ENCODE data around the gene QKI.

The QKI gene

GRCh38 chr6:163398115-163398514 is 16.4 kb upstream of the QKI start:
- Mint-ChIP-seq H3K4me1 (ENCODE audit: low read depth) (peaks cover 80% of the 10 kb centered on the region), H3K27me3 (no peaks in the 10 kb centered on the region), H3K4me3 (no peak overlapping the region), H3K36me3 (ENCODE audit: low read depth) (peaks cover 42% of the 10 kb centered on the region), H3K27ac (peak overlapping the region; percentile 80), H3K9me3 (no peaks in the 10 kb centered on the region)
- intact Hi-C loops (cut with micrococcal nuclease), result no loop called here

DNA sequence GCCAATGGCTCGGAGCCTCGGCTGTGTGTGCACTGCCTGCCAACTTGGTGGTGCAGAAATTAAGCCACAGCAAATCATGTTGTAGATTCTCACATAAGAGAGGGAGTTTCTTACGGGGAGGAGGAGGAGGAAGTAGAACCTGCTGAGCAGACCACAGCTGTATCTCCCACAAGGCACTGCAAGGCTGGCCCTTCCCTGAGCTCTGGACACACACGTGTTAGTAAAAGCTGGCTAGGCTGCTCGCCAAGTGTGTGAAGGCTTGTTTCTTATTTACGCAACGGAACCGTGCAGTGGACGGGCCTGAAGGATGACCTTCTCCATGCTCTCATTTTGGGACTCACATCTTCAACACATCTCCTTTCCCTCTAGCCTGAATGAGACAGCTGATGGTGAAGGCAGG is 15.7 kb upstream of the QKI start:
- Mint-ChIP-seq H3K4me3 (no peak overlapping the region), H3K27me3 (no peaks in the 10 kb centered on the region), H3K36me3 (ENCODE audit: low read depth) (peaks cover 49% of the 10 kb centered on the region), H3K4me1 (ENCODE audit: low read depth) (peaks cover 85% of the 10 kb centered on the region), H3K9me3 (no peaks in the 10 kb centered on the region), H3K27ac (peak overlapping the region; percentile 80)
- intact Hi-C loops (cut with micrococcal nuclease), result no loop called here

- H3K27ac Mint-ChIP-seq, result no peak overlapping the region
- H3K4me3 Mint-ChIP-seq, result no peak overlapping the region
- H3K36me3 Mint-ChIP-seq (ENCODE audit: low read depth), result peaks cover 50% of the 10 kb centered on the region
- H3K4me1 Mint-ChIP-seq (ENCODE audit: low read depth), result peaks cover 93% of the 10 kb centered on the region
- no peaks in the 10 kb centered on the region for H3K27me3 Mint-ChIP-seq
- no peaks in the 10 kb centered on the region for H3K9me3 Mint-ChIP-seq
- intact Hi-C loops (cut with micrococcal nuclease), result no loop called here
Measured at GRCh38 chr6:163400509-163400908, 14.0 kb upstream of the QKI start.

- Mint-ChIP-seq H3K4me3 (no peak overlapping the region), H3K9me3 (no peaks in the 10 kb centered on the region), H3K36me3 (ENCODE audit: low read depth) (peaks cover 57% of the 10 kb centered on the region), H3K4me1 (ENCODE audit: low read depth) (peaks cover 95% of the 10 kb centered on the region), H3K27ac (peak overlapping the region; percentile 54), H3K27me3 (no peaks in the 10 kb centered on the region)
- intact Hi-C loops (cut with micrococcal nuclease), result no loop called here
Measured at GRCh38 chr6:163401039-163401885, 13.3 kb upstream of the QKI start.

DNA sequence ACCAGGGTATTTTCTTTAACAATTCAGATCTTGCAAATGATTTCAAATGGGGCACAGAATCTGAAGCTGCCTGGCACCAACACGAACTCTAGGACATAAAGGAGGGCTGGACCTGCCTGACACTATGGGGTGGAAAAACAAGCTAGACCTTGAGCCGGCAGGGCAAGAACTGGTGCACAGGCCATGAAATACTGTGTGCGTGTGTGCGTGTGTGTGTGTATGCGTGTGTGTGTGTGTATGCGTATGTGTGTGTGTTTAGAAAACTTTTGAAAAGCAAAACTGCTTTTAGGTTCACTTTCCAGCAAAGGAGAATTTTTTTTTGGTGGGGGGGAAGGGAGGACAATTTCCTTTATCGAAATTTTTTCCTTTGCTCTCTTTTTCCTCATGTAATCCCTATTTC is 11.9 kb upstream of the QKI start:
- Mint-ChIP-seq H3K36me3 (ENCODE audit: low read depth) (peaks cover 57% of the 10 kb centered on the region), H3K27me3 (no peaks in the 10 kb centered on the region), H3K4me3 (no peak overlapping the region), H3K9me3 (no peaks in the 10 kb centered on the region), H3K4me1 (ENCODE audit: low read depth) (peaks cover 90% of the 10 kb centered on the region), H3K27ac (peak overlapping the region; percentile 99)
- intact Hi-C loops (cut with micrococcal nuclease), result no loop called here

GRCh38 chr6:163404825-163405265 is 9.7 kb upstream of the QKI start:
- Mint-ChIP-seq H3K36me3 (ENCODE audit: low read depth) (peaks cover 51% of the 10 kb centered on the region), H3K4me3 (peak overlapping the region; percentile 47), H3K27ac (peak overlapping the region; percentile 99), H3K9me3 (no peaks in the 10 kb centered on the region), H3K4me1 (ENCODE audit: low read depth) (peaks cover 74% of the 10 kb centered on the region), H3K27me3 (no peaks in the 10 kb centered on the region)
- intact Hi-C loops (cut with micrococcal nuclease), result loop anchor here (1.0 to 2.0 kb wide), 2 partner anchors 8 to 20 kb away; no protein-coding TSS in a partner anchor

GRCh38 chr6:163405412-163406309 is 8.9 kb upstream of the QKI start:
- Mint-ChIP-seq H3K27ac (peak overlapping the region; percentile 99), H3K9me3 (no peaks in the 10 kb centered on the region), H3K4me1 (ENCODE audit: low read depth) (peaks cover 69% of the 10 kb centered on the region), H3K36me3 (ENCODE audit: low read depth) (peaks cover 45% of the 10 kb centered on the region), H3K27me3 (no peaks in the 10 kb centered on the region), H3K4me3 (peak overlapping the region; percentile 79)
- intact Hi-C loops (cut with micrococcal nuclease), result loop anchor here (1.0 to 2.0 kb wide), 2 partner anchors 8 to 21 kb away; no protein-coding TSS in a partner anchor

DNA sequence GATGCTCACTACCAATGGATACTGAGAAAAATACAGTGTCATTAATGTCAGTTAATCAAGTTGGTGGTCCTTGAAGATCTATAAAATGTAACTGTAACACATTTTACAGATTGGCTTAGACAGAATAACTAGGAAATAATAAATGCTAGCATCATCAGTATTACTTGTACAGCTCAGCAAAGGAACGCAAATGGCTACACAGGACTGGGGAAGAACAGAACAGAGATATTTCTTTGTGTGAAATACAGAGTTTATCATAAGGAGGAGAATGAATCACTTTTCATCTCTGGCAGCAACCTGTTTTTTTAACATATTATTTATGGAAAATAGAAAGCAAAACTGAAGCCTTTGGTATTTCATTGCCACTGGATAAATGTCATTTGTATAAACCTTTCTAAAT is 8.2 kb upstream of the QKI start:
- peaks cover 69% of the 10 kb centered on the region for H3K4me1 Mint-ChIP-seq (ENCODE audit: low read depth)

GRCh38 chr6:163406830-163407229 is 7.7 kb upstream of the QKI start:
- H3K9me3 Mint-ChIP-seq, result no peaks in the 10 kb centered on the region
- no peaks in the 10 kb centered on the region for H3K27me3 Mint-ChIP-seq
- intact Hi-C loops (cut with micrococcal nuclease), result no loop called here
- peak overlapping the region; percentile 99 for H3K27ac Mint-ChIP-seq
- H3K4me3 Mint-ChIP-seq, result no peak overlapping the region
- peaks cover 69% of the 10 kb centered on the region for H3K4me1 Mint-ChIP-seq (ENCODE audit: low read depth)
- H3K36me3 Mint-ChIP-seq (ENCODE audit: low read depth), result peaks cover 43% of the 10 kb centered on the region

More for the DNA sequence above, 8.2 kb upstream of the QKI start:
- intact Hi-C loops (cut with micrococcal nuclease), result no loop called here
- peak overlapping the region; percentile 99 for H3K27ac Mint-ChIP-seq
- peaks cover 43% of the 10 kb centered on the region for H3K36me3 Mint-ChIP-seq (ENCODE audit: low read depth)
- peak overlapping the region; percentile 79 for H3K4me3 Mint-ChIP-seq
- no peaks in the 10 kb centered on the region for H3K9me3 Mint-ChIP-seq
- H3K27me3 Mint-ChIP-seq, result no peaks in the 10 kb centered on the region

- H3K27me3 Mint-ChIP-seq, result no peaks in the 10 kb centered on the region
- intact Hi-C loops (cut with micrococcal nuclease), result no loop called here
- H3K4me3 Mint-ChIP-seq, result no peak overlapping the region
- H3K27ac Mint-ChIP-seq, result no peak overlapping the region
- peaks cover 34% of the 10 kb centered on the region for H3K36me3 Mint-ChIP-seq (ENCODE audit: low read depth)
- no peaks in the 10 kb centered on the region for H3K9me3 Mint-ChIP-seq
- peaks cover 53% of the 10 kb centered on the region for H3K4me1 Mint-ChIP-seq (ENCODE audit: low read depth)
Measured at GRCh38 chr6:163408352-163408991, 6.0 kb upstream of the QKI start.

DNA sequence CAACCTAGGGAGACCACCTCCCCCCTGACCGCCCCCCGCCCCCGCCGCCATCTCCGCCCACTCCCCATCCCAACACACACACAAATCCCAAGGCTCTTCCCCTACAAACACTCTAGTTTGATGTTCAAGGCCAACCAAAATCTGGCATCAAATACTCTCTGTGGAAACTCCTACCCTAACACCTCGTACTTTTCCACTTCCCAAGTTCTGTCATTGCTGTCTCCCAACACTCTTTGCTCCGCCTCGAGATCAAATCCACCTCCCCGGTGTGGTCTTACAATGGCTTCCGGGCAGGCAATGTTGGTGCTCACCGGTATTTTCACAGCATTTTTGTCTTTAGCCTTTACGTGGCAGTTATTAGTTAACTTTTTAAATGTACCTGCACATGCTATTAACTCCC is 4.8 kb upstream of the QKI start:
- H3K4me1 Mint-ChIP-seq (ENCODE audit: low read depth), result peaks cover 41% of the 10 kb centered on the region
- intact Hi-C loops (cut with micrococcal nuclease), result no loop called here
- no peak overlapping the region for H3K27ac Mint-ChIP-seq
- no peak overlapping the region for H3K4me3 Mint-ChIP-seq
- H3K9me3 Mint-ChIP-seq, result no peaks in the 10 kb centered on the region
- no peaks in the 10 kb centered on the region for H3K27me3 Mint-ChIP-seq
- peaks cover 31% of the 10 kb centered on the region for H3K36me3 Mint-ChIP-seq (ENCODE audit: low read depth)

DNA sequence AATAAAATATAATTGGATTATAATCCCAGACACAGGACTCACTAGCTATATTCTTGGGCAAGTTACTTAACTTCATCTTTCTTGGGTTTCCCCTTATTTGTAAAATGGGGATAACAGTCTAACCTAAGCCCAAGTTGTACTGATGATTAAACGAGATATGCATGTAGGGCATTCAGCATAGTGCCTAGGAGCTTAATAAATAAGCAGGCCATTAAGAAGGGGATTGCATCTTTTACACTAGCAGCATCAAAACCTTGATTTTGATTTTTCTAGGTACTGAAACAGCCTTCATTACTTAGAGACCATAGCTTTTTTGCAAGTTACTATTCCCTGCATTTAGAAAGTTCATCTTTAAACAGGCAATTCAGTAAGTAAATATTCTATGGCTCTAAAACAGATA is 2.2 kb upstream of the QKI start:
- H3K27me3 Mint-ChIP-seq, result no peaks in the 10 kb centered on the region
- H3K4me3 Mint-ChIP-seq, result peak overlapping the region; percentile 81
- intact Hi-C loops (cut with micrococcal nuclease), result loop anchor here (2.0 kb wide), 2 partner anchors 28 to 58 kb away; no protein-coding TSS in a partner anchor
- no peaks in the 10 kb centered on the region for H3K9me3 Mint-ChIP-seq
- peak overlapping the region; percentile 89 for H3K27ac Mint-ChIP-seq
- peaks cover 17% of the 10 kb centered on the region for H3K4me1 Mint-ChIP-seq (ENCODE audit: low read depth)
- H3K36me3 Mint-ChIP-seq (ENCODE audit: low read depth), result peaks cover 36% of the 10 kb centered on the region

GRCh38 chr6:163412801-163413344 is 1.6 kb upstream of the QKI start:
- intact Hi-C loops (cut with micrococcal nuclease), result loop anchor here (1.0 to 2.0 kb wide), 3 partner anchors 8 to 58 kb away; no protein-coding TSS in a partner anchor
- Mint-ChIP-seq H3K4me1 (ENCODE audit: low read depth) (peaks cover 17% of the 10 kb centered on the region), H3K36me3 (ENCODE audit: low read depth) (peaks cover 36% of the 10 kb centered on the region), H3K9me3 (no peaks in the 10 kb centered on the region), H3K27me3 (no peaks in the 10 kb centered on the region), H3K4me3 (peak overlapping the region; percentile 81), H3K27ac (peak overlapping the region; percentile 89)
